ENCODE results near the gene ITGBL1. TPM values are rescaled to one million over a fixed set of nuclear protein-coding genes. Genes with fewer than 3 reads are reported as not detected.

Gene ITGBL1
- total RNA-seq, 6 experiments from 2014 or later: 0.64 to 3.8 (median 1.6) TPM

GRCh38 chr13:101544979-101545378 is 92.5 kb downstream of the ITGBL1 start:
- TF ChIP-seq CTCF (IDR thresholded peaks at IDR 0.05) (no peak), POLR2A (IDR thresholded peaks at IDR 0.05) (no peak)
- ATAC-seq: no peak
- H3K4me1 ChIP-seq: no peaks in the 10 kb centered on the region
- WGBS (ENCODE audit: insufficient coverage, low coverage, low lambda C conversion rate, missing lambda C conversion rate): 94% methylated on average over 9 of the region's 9 CpGs
- no peak for DNase-seq
- H3K36me3 ChIP-seq: no peaks in the 10 kb centered on the region
- H3K27ac ChIP-seq: no peak overlapping the region
- H3K4me3 ChIP-seq: no peak overlapping the region
- no peaks in the 10 kb centered on the region for H3K9me3 ChIP-seq
- intact Hi-C loops (cut with DNase I): no loop called here
- H3K27me3 ChIP-seq: no peaks in the 10 kb centered on the region

- no peaks in the 10 kb centered on the region for H3K27me3 ChIP-seq
- H3K36me3 ChIP-seq: no peaks in the 10 kb centered on the region
- H3K4me3 ChIP-seq: no peak overlapping the region
- no peak for ATAC-seq
- DNase-seq: no peak
- H3K27ac ChIP-seq: no peak overlapping the region
- intact Hi-C loops (cut with DNase I): no loop called here
- no peak for TF ChIP-seq POLR2A (IDR thresholded peaks at IDR 0.05)
- TF ChIP-seq CTCF (IDR thresholded peaks at IDR 0.05): no peak
- WGBS (ENCODE audit: insufficient coverage, low coverage, low lambda C conversion rate, missing lambda C conversion rate): 28% methylated on average over 1 of the region's 1 CpG
- no peaks in the 10 kb centered on the region for H3K4me1 ChIP-seq
- H3K9me3 ChIP-seq: no peaks in the 10 kb centered on the region
These were observed 93.0 kb downstream of the ITGBL1 start for GRCh38 chr13:101545521-101545920.

- H3K9me3 ChIP-seq: no peaks in the 10 kb centered on the region
- no peak for DNase-seq
- TF ChIP-seq CTCF (IDR thresholded peaks at IDR 0.05): no peak
- no peak for TF ChIP-seq POLR2A (IDR thresholded peaks at IDR 0.05)
- H3K27me3 ChIP-seq: no peaks in the 10 kb centered on the region
- no peaks in the 10 kb centered on the region for H3K4me1 ChIP-seq
- H3K4me3 ChIP-seq: no peak overlapping the region
- ATAC-seq: no peak
- 38% methylated on average over 1 of the region's 1 CpG for WGBS (ENCODE audit: insufficient coverage, low coverage, low lambda C conversion rate, missing lambda C conversion rate)
- H3K27ac ChIP-seq: no peak overlapping the region
- intact Hi-C loops (cut with DNase I): no loop called here
- H3K36me3 ChIP-seq: no peaks in the 10 kb centered on the region
These were observed 99.8 kb downstream of the ITGBL1 start for GRCh38 chr13:101552286-101552685.

GRCh38 chr13:101552786-101553185 is 100.3 kb downstream of the ITGBL1 start:
- no peak overlapping the region for H3K4me3 ChIP-seq
- no peaks in the 10 kb centered on the region for H3K27me3 ChIP-seq
- TF ChIP-seq POLR2A (IDR thresholded peaks at IDR 0.05) (no peak), CTCF (IDR thresholded peaks at IDR 0.05) (no peak)
- H3K9me3 ChIP-seq: no peaks in the 10 kb centered on the region
- ATAC-seq: no peak
- intact Hi-C loops (cut with DNase I): no loop called here
- no peak for DNase-seq
- H3K27ac ChIP-seq: no peak overlapping the region
- no peaks in the 10 kb centered on the region for H3K4me1 ChIP-seq
- H3K36me3 ChIP-seq: no peaks in the 10 kb centered on the region

GRCh38 chr13:101554420-101555125 is 102.1 kb downstream of the ITGBL1 start:
- Histone ChIP-seq H3K4me3 (no peak overlapping the region), H3K27ac (no peak overlapping the region), H3K4me1 (no peaks in the 10 kb centered on the region), H3K9me3 (no peaks in the 10 kb centered on the region), H3K27me3 (no peaks in the 10 kb centered on the region), H3K36me3 (no peaks in the 10 kb centered on the region)
- WGBS (ENCODE audit: insufficient coverage, low coverage, low lambda C conversion rate, missing lambda C conversion rate): 63% methylated on average over 2 of the region's 2 CpGs
- ATAC-seq (no peak), DNase-seq (no peak)
- intact Hi-C loops (cut with DNase I): no loop called here
- no peak for TF ChIP-seq POLR2A (IDR thresholded peaks at IDR 0.05)
- no peak for TF ChIP-seq CTCF (IDR thresholded peaks at IDR 0.05)
